Measurements from ENCODE around the gene EPB41L4A.

EPB41L4A gene

GRCh38 chr5:112316006-112316405 lies 103.1 kb downstream of the EPB41L4A start:
- no peak for DNase-seq (ENCODE audit: low read depth in 2 of 2, low spot score in 1 of 2)

DNA sequence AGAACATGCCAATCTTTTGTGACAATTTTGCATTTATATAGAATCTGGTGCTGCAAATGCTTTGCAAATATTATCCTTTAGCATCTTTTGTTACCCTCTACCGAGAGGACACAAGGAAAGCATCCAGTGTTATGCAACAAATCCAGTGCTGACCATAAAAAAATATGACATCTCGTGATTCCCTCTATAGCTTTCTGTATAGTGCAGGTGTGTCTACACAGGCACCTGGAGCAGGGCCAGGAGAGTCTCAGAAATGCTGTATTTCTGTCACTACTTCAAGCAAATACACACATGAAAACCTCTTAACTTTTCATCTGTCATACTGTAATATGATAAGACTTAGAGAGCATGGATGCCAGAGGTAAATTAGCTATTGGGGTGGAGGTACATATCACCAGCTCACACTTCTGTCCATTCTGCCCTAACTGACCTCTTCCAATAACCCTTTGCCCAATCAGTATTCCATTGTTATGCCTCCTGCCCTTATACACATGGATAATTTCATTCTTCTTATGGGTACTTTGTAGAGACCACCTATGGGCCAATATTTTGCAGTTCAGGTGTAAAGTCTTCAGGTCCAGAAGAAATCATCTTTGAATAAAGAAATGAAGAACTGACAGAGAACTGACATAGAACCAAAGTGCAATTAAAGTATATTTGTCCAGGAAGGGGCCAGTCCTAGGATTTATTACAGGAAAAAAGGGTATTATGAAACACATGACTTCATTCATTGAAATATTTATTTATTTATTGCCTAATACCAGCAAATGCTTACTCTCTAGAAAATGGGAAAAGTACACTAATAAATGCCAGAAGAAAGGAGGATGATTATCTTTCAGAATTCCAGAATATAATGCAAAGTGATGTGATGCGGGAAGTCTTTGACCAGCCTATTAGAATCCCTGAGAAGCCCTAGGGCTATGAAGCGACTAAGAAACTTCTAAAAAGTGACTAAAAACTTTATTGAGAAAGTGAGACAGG lies 106.5 kb downstream of the EPB41L4A start:
- no peak for DNase-seq (ENCODE audit: low read depth in 2 of 2, low spot score in 1 of 2)

DNA sequence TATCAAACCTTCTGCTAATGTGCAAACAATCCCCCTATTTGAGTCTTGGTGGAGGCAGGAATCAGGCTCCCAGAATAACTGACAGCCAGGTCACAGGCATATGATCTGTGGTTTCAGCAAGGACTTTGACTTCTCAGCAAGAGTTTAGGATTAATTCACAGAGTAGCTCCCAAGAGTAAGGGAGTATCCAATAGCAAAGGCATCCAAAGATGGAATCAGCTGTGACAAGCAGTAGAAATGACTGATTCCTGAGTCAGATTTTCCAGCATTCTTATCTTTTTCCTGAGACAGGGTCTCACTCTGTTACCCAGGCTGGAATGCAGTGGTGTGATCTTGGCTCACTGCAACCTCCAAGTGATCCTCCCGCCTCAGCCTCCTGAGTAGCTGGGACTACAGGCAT lies 108.3 kb downstream of the EPB41L4A start:
- no peak for DNase-seq (ENCODE audit: low read depth in 2 of 2, low spot score in 1 of 2)

DNA sequence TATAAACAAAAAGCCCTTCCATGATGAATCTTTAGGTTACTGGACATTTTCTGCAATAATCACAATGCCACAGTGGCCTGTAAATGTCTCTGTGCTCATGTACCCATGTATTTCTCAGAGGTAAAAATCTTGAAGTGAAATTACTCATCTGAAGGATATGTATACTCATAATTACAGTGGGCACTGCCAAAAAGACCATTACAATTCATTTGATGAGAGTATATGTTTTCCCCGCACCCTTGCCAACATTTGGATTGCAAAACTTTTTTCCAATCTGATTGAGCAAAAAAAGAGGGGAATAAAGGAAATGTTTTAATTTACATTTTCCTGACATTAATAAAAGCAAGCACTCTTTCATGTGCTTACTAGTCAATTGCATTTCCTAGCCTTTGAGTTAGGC lies 110.5 kb downstream of the EPB41L4A start:
- no peak for DNase-seq (ENCODE audit: low read depth in 2 of 2, low spot score in 1 of 2)

DNA sequence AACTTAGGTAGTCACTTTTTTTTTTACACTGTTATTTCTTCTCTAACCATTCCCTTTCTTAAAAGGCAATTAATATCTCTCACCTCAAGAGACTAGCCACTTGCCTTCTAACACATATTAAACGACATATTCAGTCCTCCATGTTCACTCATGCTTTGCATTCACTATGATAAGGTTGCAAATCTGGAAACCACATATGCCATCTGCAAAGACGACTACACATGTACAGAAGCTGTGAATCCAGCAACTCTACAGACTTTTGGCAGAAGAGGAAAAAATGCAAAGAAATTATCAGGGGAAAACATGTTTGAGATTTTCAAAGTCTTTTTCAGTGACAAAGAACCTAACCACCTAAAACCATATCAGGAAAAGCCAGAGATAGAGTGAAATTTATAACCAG lies 112.1 kb downstream of the EPB41L4A start:
- no peak for DNase-seq (ENCODE audit: low read depth in 2 of 2, low spot score in 1 of 2)

- DNase-seq (ENCODE audit: low read depth in 2 of 2, low spot score in 1 of 2) = no peak
These were observed 114.3 kb downstream of the EPB41L4A start for GRCh38 chr5:112304743-112305142.

GRCh38 chr5:112303685-112304084 lies 115.4 kb downstream of the EPB41L4A start:
- DNase-seq (ENCODE audit: low read depth in 2 of 2, low spot score in 1 of 2) = no peak

DNA sequence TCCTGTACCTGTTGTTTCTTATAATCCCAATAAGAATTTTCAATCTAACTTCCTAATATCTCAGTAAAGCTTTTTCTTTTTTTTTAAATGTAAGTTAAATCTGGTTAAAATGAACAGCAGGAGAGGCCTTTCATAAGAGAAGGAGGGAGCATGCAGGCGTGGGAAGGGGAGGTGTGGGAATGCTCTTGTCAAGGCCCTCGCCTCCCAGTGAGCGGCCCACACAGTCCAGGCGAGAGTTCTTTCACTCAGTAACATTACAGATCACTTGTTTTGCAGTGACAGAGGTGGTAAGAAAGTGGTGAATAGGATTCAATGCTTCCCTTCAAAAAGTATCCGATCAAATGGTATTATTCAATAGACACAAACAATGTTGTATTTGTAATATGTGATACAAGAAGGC lies 125.0 kb downstream of the EPB41L4A start:
- DNase-seq (ENCODE audit: low read depth in 2 of 2, low spot score in 1 of 2) = no peak

DNA sequence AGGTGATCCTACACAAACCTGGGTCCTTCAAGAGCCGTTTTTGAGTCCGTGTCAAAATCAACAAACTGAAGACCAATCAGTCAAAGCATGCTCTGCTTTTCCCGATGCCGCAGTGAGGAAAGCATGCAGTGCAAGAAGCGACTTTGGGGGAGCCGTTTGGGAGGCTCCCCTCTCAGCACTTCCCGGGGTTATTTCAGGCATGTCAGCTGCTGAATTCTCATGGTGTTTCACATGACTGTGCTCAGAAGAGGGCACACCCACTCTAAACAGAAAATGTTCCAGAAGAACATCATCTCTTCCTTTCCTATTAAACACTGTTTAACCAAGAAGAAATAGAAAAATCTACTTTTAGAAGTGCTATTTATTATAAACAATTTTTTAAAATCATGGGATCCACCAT lies 125.5 kb downstream of the EPB41L4A start:
- no peak for DNase-seq (ENCODE audit: low read depth in 2 of 2, low spot score in 1 of 2)

DNA sequence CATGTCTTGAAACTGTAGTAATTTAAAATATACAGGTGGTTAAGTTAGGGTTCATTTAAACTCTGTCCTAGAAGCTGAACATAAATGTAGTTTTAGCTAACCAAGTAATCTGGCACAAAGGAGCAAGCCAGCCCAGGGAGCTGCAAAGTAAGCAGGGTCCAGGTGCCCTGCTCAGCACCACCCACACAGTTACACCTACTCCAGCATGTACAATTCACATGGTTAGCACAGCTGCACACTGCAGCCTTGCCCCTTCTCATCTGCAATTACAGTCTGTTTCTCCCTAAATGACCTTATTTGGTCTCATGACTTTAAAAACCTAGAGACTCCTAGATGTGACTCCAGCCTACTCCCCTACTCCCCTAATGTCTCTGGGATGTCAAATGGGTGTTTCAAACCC lies 128.4 kb downstream of the EPB41L4A start:
- DNase-seq (ENCODE audit: low read depth in 2 of 2, low spot score in 1 of 2) = no peak

- DNase-seq (ENCODE audit: low read depth in 2 of 2, low spot score in 1 of 2) = no peak
These were observed 129.6 kb downstream of the EPB41L4A start for GRCh38 chr5:112289465-112289864.

DNA sequence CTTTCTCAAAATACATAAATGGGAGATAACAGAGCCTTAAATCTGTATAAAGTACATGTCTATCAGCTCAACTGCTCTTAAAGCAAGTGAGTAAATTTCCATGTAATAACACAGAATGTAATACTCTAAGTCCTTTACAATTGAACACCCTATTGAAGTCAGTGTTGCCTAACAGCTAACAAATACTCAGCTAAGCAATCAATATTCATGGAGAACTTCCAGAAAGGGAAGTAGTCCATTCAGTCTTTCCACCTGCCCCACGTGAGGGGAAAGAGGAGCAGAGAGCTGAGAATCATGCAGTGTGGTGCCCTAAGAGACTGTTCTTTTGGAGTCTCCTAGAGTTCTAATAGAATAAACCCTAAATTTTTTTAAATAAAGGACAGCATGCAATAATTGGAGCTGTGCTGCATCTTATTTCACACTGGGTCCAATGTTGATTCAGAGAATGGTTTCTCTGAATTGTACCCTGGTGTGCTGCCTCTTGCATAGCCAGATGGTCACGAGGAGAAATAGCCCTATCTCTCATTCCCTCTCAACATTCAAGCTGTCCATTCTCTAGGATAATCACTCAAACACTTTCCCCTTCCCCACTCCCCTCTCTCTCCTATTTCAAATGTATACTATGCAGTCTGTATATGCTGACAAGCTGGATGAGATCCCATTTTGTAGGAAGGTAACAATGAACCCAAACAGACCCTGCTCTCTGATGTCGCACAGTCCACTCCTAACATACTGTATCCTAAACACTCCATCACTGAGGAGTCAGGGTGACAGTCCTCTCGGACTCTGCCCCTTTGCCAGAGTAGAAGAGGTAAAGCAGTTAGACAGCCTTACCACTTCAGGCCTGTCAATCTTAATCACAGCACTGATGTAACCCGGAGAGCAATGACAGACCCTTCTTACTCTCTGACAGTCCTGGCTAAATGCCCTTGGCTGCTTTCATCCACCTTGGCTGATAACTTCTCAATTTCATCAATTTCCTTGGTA lies 134.8 kb downstream of the EPB41L4A start:
- DNase-seq (ENCODE audit: low read depth in 2 of 2, low spot score in 1 of 2) = no peak

DNA sequence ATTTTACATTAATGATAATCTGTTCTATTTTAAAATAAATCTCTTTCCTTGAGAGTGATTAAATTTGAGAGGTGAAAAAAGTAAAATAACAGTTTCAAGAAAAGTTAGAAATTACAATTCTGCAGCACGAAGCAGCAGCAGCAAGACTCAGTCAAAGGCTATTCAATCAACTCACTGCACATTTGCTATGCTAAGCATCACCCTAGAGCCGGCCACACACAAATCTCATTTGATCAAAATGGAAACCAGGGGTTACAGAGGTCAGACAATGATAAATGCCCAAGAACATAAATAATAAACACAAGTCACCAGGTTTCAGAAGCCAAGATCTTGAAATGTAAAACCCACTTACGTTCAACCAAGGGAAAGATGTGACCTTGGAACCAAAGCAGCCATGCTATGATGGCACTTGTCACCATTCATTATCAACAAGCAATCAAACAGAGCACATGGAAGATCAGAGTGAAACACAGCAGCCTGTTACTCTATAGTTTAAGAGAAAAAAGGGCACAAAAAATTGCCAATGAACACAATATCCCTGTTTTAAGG lies 136.0 kb downstream of the EPB41L4A start:
- no peak for DNase-seq (ENCODE audit: low read depth in 2 of 2, low spot score in 1 of 2)

- no peak for DNase-seq (ENCODE audit: low read depth in 2 of 2, low spot score in 1 of 2)
These were observed 140.0 kb downstream of the EPB41L4A start for GRCh38 chr5:112279082-112279481.

DNA sequence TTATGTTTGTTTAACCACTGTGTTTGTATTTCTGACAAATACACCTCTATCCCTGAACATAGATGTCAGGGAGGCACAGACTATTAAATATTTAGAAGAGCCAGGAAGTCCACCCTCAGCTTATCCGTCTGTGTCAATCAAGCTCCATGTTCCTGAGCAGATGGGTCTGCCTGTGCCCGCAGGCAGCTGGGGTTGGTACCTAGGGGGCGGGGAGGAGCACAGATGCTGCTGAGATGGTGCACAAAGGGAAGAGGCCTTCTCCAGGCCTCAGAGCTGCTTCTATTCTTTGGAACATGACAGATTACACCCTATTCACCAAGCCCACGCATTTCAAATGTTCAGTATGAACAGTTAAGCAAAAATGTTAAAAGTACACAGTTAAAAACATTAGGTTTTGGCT lies 142.1 kb downstream of the EPB41L4A start:
- DNase-seq (ENCODE audit: low read depth in 2 of 2, low spot score in 1 of 2) = no peak

GRCh38 chr5:112275671-112276070 lies 143.4 kb downstream of the EPB41L4A start:
- DNase-seq (ENCODE audit: low read depth in 2 of 2, low spot score in 1 of 2) = no peak

DNA sequence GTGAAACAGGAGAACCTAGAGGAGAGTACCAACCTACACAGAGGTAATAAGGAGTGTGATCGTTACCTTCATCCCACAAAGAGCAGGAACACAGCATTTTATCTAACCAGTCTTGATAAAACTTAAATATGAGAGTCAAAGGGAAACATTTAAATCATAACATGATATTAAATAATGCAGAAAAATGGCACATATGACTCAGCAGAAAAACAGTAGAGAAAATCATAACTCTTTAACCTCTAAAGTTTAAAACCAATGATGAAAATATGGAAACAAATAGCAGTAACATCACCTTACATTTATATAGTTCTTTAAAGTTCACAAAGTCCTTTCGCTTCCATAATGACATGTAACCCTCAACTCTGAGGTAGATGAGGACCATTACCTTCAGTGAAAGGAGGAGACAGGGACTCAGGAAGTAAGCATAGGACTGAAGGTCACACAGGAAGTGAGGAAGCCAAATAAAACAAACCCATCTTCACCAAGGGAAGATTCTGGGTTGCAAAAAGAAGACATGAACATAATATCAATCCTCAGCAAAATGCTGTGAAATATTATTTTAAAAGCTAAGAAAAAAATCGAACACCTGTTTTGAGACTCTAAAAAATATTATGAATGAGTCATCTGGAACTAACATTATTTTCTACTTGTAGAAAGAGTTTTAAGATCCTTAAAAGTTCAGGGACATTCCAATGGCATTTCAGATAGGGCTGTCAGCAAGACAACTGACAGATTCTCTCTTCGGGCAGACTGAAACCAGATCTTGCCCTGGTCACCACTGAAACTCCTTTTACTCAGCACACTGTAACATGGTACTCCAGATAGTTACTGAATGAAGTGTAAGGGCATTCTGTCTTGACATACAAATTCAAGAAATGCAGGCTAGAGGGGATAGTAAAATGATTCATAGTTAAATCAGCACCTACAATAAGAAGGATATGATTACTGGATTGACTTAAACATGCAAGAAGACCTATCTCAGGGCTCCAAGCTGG lies 148.5 kb downstream of the EPB41L4A start:
- no peak for DNase-seq (ENCODE audit: low read depth in 2 of 2, low spot score in 1 of 2)

DNA sequence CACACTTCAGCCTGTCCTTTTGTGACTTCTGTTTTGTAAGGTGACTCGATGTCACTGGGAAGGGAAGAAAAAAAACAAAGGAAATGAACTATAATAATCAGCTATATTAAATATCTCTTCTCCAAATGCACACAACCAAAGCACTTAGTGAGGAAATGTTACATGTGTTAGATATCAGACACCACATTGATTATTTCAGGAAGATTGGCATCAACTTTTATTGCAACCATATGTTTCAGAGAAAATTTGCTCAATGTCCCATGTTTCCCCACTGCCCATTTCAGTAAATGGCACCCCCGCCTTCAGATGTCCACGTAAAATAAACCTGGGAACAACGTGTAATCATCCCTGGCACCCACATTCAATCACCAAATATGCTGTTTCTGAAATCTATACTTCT lies 151.8 kb downstream of the EPB41L4A start:
- DNase-seq (ENCODE audit: low read depth in 2 of 2, low spot score in 1 of 2) = no peak

DNA sequence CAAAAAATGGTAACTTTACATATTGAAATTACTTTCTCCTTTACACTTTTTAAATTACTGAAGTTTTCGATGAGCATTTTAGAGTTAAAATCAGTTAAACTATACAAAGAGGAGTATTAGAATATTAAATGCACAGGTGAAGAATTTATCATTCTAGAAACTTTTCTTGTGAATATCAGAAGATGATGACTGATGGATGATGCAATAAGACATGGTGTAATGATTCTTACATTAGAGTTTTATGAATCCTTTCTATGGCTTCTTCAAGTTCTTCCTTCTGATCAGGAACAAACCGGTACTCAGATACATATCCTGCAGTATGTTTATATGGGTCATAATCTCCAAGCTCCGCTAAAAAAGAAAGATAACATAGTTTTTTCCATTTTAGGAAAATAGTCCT lies 154.4 kb downstream of the EPB41L4A start:
- DNase-seq (ENCODE audit: low read depth in 2 of 2, low spot score in 1 of 2) = no peak

GRCh38 chr5:112264151-112264550 lies 154.9 kb downstream of the EPB41L4A start:
- no peak for DNase-seq (ENCODE audit: low read depth in 2 of 2, low spot score in 1 of 2)
